K562 (cell line): Measurements from ENCODE around the gene DOK4. TPM values are rescaled to one million over a fixed set of nuclear protein-coding genes. Genes with fewer than 3 reads are reported as not detected.

ENCODE experiments used
- CCNT2 ChIP-seq: IDR thresholded peaks from 2 replicates; pipeline ENCODE4 v1.6.1; 2011; ENCODE audit warnings: borderline replicate concordance, low read depth, mild to moderate bottlenecking, moderate library complexity, mixed read lengths, low read length; ENCODE audit not compliant: insufficient read length; ENCODE audit errors: extremely low read depth
- DDX20 ChIP-seq: fragments of 450-650 bp; IDR thresholded peaks from 2 replicates; pipeline ENCODE4 v1.6.1; 2016; ENCODE audit warnings: missing genetic modification characterization, low read depth, mild to moderate bottlenecking, missing compliant biosample characterization, moderate library complexity
- EGR1 ChIP-seq: fragments of 450-650 bp; conservative IDR thresholded peaks from 2 replicates; pipeline ENCODE4 v1.6.1; 2017; ENCODE audit warnings: mild to moderate bottlenecking
- HMG20B ChIP-seq: fragments of 250-450 bp; sonication (Bioruptor Pico); IDR thresholded peaks from 2 replicates; pipeline ENCODE4 v1.5.0; 2021; ENCODE audit warnings: mild to moderate bottlenecking
- MAFG ChIP-seq: fragments of 450-650 bp; conservative IDR thresholded peaks from 2 replicates; pipeline ENCODE4 v1.6.1; 2016; ENCODE audit warnings: missing genetic modification characterization, missing compliant biosample characterization
- MXI1 ChIP-seq: IDR thresholded peaks from 2 replicates; pipeline ENCODE4 v1.6.1; 2011; ENCODE audit warnings: low read depth, mild to moderate bottlenecking, improper control_type of control experiment, low read length
- NBN ChIP-seq: fragments of 450-650 bp; IDR thresholded peaks from 2 replicates; pipeline ENCODE4 v1.6.1; 2016; ENCODE audit warnings: low read depth, mild to moderate bottlenecking
- PCBP2 ChIP-seq: fragments of 200-400 bp; formaldehyde crosslinking; IDR thresholded peaks from 2 replicates; pipeline ENCODE4 v1.6.1; 2018; ENCODE audit warnings: low read length, low read depth, mild to moderate bottlenecking, moderate library complexity; ENCODE audit not compliant: poor library complexity, severe bottlenecking
- RBM39 ChIP-seq: fragments of 200-400 bp; formaldehyde crosslinking; optimal IDR thresholded peaks from 2 replicates; pipeline ENCODE3; 2018; ENCODE audit warnings: low read depth, low read length
- SMARCB1 ChIP-seq: IDR thresholded peaks from 2 replicates; pipeline ENCODE4 v1.6.1; 2011; ENCODE audit warnings: improper control_type of control experiment, low read depth; ENCODE audit not compliant: insufficient read length
- STAG1 ChIP-seq: sonication (generic); formaldehyde crosslinking; IDR thresholded peaks from 2 replicates; pipeline ENCODE4 v1.5.0; 2020; ENCODE audit warnings: missing genetic modification reagents, borderline replicate concordance
- TBP ChIP-seq: optimal IDR thresholded peaks from 2 replicates; pipeline ENCODE3; 2011; ENCODE audit warnings: low read depth, low read length, improper control_type of control experiment
- ZNF124 ChIP-seq: sonication (generic); formaldehyde crosslinking; IDR thresholded peaks from 2 replicates; pipeline ENCODE4 v1.8.1; 2022; ENCODE audit warnings: missing genetic modification reagents
- polyA plus RNA-seq, 8 experiments: library from polyadenylated mRNA; depleted of rRNA in 4 of 8; stranded (reverse) in 5 of 8; unstranded in 3 of 8; fragments of >200 nt; fragmentation: Nextera tagmentation in 2 of 8; fragmentation: Illumina TruSeq in 1 of 8; extraction: Ambion mirVana in 2 of 8; extraction: Trizol in 1 of 8; gene quantifications; 2 replicates each; pipeline versions ENCODE4 v1.2.1 to v1.2.3, GENCODE V29; 2011 to 2014; ENCODE audit warnings: inconsistent platforms in 1 of 8, missing spikeins in 1 of 8
- total RNA-seq, 7 experiments: library from RNA; depleted of rRNA in 6 of 7; stranded (reverse); fragments of >200 nt in 6 of 7; fragmentation: Illumina TruSeq in 2 of 7; extraction: Trizol in 2 of 7; gene quantifications; 2 replicates each; pipeline versions ENCODE4 v1.2.1 to v1.2.3, GENCODE V29; 2011 to 2021; ENCODE audit warnings: low replicate concordance in 1 of 7
- TF ChIP-seq, protein P1 (sequence below), 2 experiments: fragments of 450-650 bp in 1 of 2; sonication (generic) in 1 of 2; formaldehyde crosslinking in 1 of 2; IDR thresholded peaks in 1 of 2; conservative IDR thresholded peaks in 1 of 2; 2 replicates each; pipeline versions ENCODE4 v1.6.1 to v1.8.1; 2016 to 2023; ENCODE audit warnings: mild to moderate bottlenecking in 2 of 2, moderate library complexity in 2 of 2, inconsistent platforms in 1 of 2, missing genetic modification reagents in 1 of 2
- TF ChIP-seq, protein P2 (sequence below): fragments of 250-450 bp; sonication (Bioruptor Pico); IDR thresholded peaks from 2 replicates; pipeline ENCODE4 v1.5.1; 2021; ENCODE audit warnings: mild to moderate bottlenecking
- TF ChIP-seq, protein P3 (sequence below): sonication (generic); formaldehyde crosslinking; IDR thresholded peaks from 2 replicates; pipeline ENCODE4 v1.8.0; 2022; ENCODE audit warnings: mild to moderate bottlenecking, missing genetic modification reagents, borderline replicate concordance
- TF ChIP-seq, protein P4 (sequence below): sonication (generic); formaldehyde crosslinking; IDR thresholded peaks from 2 replicates; pipeline ENCODE4 v1.8.0; 2022; ENCODE audit warnings: missing genetic modification reagents, mild to moderate bottlenecking, borderline replicate concordance
- TF ChIP-seq, protein P5 (sequence below): fragments of 250-450 bp; sonication (Bioruptor Pico); IDR thresholded peaks from 2 replicates; pipeline ENCODE4 v1.5.0; 2021

DOK4 gene
- total and polyA plus RNA-seq, 9 of the 15 experiments (the other 6 are each of a cell fraction or from before 2014, with no cell fraction given): 0.10 to 14.4 (median 8.3) TPM

DNA sequence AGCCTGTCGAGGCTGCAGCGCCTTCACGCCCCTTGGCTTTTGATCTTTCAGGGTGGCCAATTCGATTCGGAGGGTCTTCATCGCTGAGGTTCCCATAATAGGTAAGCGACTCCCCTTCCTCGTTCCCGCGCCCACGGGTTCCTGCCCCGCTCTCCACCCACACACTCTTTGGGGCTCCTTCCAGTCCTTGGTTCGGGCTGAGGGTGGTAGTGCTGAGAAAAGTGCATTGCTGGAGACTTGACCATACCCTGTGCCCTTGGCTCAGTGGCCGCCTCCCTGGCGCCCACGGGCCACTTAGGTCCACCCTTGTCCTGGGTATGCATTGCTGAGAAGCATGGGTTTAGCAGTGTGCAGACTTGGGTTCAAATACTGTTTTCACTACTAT lies 23.3 kb downstream of the DOK4 start (continued):
- TF ChIP-seq TBP: no peak
- TF ChIP-seq MAFG (tag): no peak
- TF ChIP-seq PCBP2: no peak
- TF ChIP-seq HMG20B (CRISPR knock-in tag): no peak
- 0 out of 2 replicates have a peak, but pooled peaks have one; percentile 24 for TF ChIP-seq STAG1 (CRISPR knock-in tag)
- TF ChIP-seq, protein P1, sequence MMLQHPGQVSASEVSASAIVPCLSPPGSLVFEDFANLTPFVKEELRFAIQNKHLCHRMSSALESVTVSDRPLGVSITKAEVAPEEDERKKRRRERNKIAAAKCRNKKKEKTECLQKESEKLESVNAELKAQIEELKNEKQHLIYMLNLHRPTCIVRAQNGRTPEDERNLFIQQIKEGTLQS (IDR thresholded peaks at IDR 0.05): no peak
- TF ChIP-seq, protein P1 (CRISPR knock-in tag; conservative IDR thresholded peaks at IDR 0.05): no peak
- no peak for TF ChIP-seq RBM39
- TF ChIP-seq MXI1: no peak
- TF ChIP-seq, protein P2, sequence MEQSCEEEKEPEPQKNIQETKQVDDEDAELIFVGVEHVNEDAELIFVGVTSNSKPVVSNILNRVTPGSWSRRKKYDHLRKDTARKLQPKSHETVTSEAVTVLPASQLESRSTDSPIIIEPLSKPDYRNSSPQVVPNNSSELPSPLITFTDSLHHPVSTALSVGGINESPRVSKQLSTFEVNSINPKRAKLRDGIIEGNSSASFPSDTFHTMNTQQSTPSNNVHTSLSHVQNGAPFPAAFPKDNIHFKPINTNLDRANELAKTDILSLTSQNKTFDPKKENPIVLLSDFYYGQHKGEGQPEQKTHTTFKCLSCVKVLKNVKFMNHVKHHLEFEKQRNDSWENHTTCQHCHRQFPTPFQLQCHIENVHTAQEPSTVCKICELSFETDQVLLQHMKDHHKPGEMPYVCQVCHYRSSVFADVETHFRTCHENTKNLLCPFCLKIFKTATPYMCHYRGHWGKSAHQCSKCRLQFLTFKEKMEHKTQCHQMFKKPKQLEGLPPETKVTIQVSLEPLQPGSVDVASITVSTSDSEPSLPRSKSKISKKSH (CRISPR knock-in tag): no peak
- TF ChIP-seq NBN: no peak
- no peak for TF ChIP-seq CCNT2
- TF ChIP-seq, protein P3, sequence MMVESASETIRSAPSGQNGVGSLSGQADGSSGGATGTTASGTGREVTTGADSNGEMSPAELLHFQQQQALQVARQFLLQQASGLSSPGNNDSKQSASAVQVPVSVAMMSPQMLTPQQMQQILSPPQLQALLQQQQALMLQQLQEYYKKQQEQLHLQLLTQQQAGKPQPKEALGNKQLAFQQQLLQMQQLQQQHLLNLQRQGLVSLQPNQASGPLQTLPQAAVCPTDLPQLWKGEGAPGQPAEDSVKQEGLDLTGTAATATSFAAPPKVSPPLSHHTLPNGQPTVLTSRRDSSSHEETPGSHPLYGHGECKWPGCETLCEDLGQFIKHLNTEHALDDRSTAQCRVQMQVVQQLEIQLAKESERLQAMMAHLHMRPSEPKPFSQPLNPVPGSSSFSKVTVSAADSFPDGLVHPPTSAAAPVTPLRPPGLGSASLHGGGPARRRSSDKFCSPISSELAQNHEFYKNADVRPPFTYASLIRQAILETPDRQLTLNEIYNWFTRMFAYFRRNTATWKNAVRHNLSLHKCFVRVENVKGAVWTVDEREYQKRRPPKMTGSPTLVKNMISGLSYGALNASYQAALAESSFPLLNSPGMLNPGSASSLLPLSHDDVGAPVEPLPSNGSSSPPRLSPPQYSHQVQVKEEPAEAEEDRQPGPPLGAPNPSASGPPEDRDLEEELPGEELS (CRISPR knock-in tag): no peak
- TF ChIP-seq EGR1: peak; percentile 79
- TF ChIP-seq, protein P4, sequence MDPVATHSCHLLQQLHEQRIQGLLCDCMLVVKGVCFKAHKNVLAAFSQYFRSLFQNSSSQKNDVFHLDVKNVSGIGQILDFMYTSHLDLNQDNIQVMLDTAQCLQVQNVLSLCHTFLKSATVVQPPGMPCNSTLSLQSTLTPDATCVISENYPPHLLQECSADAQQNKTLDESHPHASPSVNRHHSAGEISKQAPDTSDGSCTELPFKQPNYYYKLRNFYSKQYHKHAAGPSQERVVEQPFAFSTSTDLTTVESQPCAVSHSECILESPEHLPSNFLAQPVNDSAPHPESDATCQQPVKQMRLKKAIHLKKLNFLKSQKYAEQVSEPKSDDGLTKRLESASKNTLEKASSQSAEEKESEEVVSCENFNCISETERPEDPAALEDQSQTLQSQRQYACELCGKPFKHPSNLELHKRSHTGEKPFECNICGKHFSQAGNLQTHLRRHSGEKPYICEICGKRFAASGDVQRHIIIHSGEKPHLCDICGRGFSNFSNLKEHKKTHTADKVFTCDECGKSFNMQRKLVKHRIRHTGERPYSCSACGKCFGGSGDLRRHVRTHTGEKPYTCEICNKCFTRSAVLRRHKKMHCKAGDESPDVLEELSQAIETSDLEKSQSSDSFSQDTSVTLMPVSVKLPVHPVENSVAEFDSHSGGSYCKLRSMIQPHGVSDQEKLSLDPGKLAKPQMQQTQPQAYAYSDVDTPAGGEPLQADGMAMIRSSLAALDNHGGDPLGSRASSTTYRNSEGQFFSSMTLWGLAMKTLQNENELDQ (CRISPR knock-in tag): no peak
- no peak for TF ChIP-seq DDX20 (tag)
- TF ChIP-seq, protein P5, sequence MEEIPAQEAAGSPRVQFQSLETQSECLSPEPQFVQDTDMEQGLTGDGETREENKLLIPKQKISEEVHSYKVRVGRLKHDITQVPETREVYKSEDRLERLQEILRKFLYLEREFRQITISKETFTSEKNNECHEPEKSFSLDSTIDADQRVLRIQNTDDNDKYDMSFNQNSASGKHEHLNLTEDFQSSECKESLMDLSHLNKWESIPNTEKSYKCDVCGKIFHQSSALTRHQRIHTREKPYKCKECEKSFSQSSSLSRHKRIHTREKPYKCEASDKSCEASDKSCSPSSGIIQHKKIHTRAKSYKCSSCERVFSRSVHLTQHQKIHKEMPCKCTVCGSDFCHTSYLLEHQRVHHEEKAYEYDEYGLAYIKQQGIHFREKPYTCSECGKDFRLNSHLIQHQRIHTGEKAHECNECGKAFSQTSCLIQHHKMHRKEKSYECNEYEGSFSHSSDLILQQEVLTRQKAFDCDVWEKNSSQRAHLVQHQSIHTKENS (CRISPR knock-in tag): no peak
- no peak for TF ChIP-seq ZNF124 (CRISPR knock-in tag)
- TF ChIP-seq SMARCB1: no peak
